HG03378 (cell line): ENCODE data around the gene MYBPC2.

Experiments used
- ATAC-seq: cut with Tn5 transposase; IDR thresholded peaks from one replicate; pipeline ENCODE4 v1.9.1; 2021; ENCODE audit warnings: mild to moderate bottlenecking, moderate library complexity; ENCODE audit not compliant: unreplicated experiment

The MYBPC2 gene

GRCh38 chr19:50478901-50479715, 46.4 kb downstream of the MYBPC2 start:
- no peak for ATAC-seq

GRCh38 chr19:50479761-50480251, 47.1 kb downstream of the MYBPC2 start:
- ATAC-seq = no peak

GRCh38 chr19:50480281-50481111, 47.8 kb downstream of the MYBPC2 start:
- ATAC-seq = no peak

- ATAC-seq = no peak
Observed at GRCh38 chr19:50481351-50482149, 48.9 kb downstream of the MYBPC2 start.

- no peak for ATAC-seq
Observed at GRCh38 chr19:50482271-50482855, 49.7 kb downstream of the MYBPC2 start.

- no peak for ATAC-seq
Observed at GRCh38 chr19:50482916-50483315, 50.2 kb downstream of the MYBPC2 start.

GRCh38 chr19:50485284-50485955, 52.7 kb downstream of the MYBPC2 start:
- no peak for ATAC-seq

- ATAC-seq = no peak
Observed at GRCh38 chr19:50486823-50487515, 54.3 kb downstream of the MYBPC2 start.

GRCh38 chr19:50488389-50489194, 55.9 kb downstream of the MYBPC2 start:
- ATAC-seq = no peak

GRCh38 chr19:50489461-50490011, 56.8 kb downstream of the MYBPC2 start:
- no peak for ATAC-seq

- ATAC-seq = no peak
Observed at GRCh38 chr19:50490411-50490811, 57.7 kb downstream of the MYBPC2 start.

- no peak for ATAC-seq
Observed at GRCh38 chr19:50490991-50491472, 58.3 kb downstream of the MYBPC2 start.

- ATAC-seq = no peak
Observed at GRCh38 chr19:50492303-50493052, 59.8 kb downstream of the MYBPC2 start.

GRCh38 chr19:50493171-50493570, 60.5 kb downstream of the MYBPC2 start:
- no peak for ATAC-seq

- no peak for ATAC-seq
Observed at GRCh38 chr19:50494186-50495019, 61.7 kb downstream of the MYBPC2 start.

GRCh38 chr19:50495020-50495531, 62.4 kb downstream of the MYBPC2 start:
- no peak for ATAC-seq
